Activated CD4-positive, alpha-beta memory T cell treated with anti-CD3 and anti-CD28 coated beads, Interleukin-2, amount 10 ng/mL, durations not matched to agents 7 days and 5 days (primary cell): ENCODE measurements around the gene KRTAP10-2. TPM values are rescaled to one million over a fixed set of nuclear protein-coding genes. Genes with fewer than 3 reads are reported as not detected.

ENCODE experiments used
- CTCF ChIA-PET: fragments of 350-600 bp; sonication (Branson Sonifier 250); formaldehyde crosslinking; loops from one replicate; lab custom pipeline; 2021; ENCODE audit warnings: antibody characterized with exemption, inconsistent platforms; lab: Charles Lee
- POLR2A ChIA-PET: fragments of 350-600 bp; sonication (Branson Sonifier 250); formaldehyde crosslinking; loops from one replicate; lab custom pipeline; 2021; ENCODE audit warnings: antibody characterized with exemption; lab: Charles Lee
- DNase-seq: peaks from one replicate; pipeline ENCODE4 v3.0.0-alpha.2; 2020
- H3K27ac Mint-ChIP-seq: one replicate; pipeline ENCODE4 v1.8.0; 2021; ENCODE audit warnings: mild to moderate bottlenecking, mixed read lengths
- H3K27me3 Mint-ChIP-seq: one replicate; pipeline ENCODE4 v1.8.0; 2021; ENCODE audit warnings: mixed read lengths
- H3K36me3 Mint-ChIP-seq: one replicate; pipeline ENCODE4 v1.8.0; 2021; ENCODE audit warnings: low read depth, mixed read lengths
- H3K4me1 Mint-ChIP-seq: one replicate; pipeline ENCODE4 v1.8.0; 2021; ENCODE audit warnings: mixed read lengths
- H3K4me3 Mint-ChIP-seq: one replicate; pipeline ENCODE4 v1.8.0; 2021; ENCODE audit warnings: mild to moderate bottlenecking, mixed read lengths
- H3K9me3 Mint-ChIP-seq: one replicate; pipeline ENCODE4 v1.8.0; 2021; ENCODE audit warnings: mixed read lengths
- total RNA-seq, 2 experiments: library from RNA; stranded (reverse); gene quantifications; one replicate each; pipeline ENCODE4 v1.2.3, GENCODE V29; 2021

The KRTAP10-2 gene
- total RNA-seq, 2 experiments from 2014 or later = not detected

DNA sequence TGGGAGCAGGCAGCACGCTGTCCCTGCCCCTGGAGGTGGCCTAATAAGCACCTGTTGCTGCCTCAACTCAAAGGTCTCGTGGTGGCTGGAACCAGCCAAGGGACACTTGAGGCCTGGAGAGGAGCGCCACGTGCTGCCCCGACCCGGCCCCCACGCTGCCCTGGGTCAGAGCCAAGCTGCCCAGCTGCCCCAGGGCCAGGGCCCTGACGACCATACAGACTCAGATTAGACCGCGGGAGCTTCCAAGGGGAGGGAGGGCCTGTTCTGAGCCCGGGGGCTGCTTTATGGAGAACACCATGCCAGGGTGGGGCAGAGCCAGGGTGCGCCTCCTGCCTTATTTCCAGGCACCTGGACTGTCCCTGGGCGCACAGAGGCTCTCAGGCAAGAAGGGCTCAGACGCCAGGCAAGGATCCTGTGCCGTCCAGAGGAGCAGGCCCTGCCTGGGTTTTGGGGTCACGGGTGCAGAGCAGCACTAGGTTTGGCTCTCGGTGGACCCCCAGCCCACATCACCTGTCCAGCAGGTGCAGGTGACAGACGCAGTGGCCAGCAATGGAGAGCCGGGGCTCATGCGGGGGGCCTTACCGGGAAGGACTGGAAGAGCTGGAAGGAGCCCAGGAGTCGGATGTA, 29.9 kb downstream of the KRTAP10-2 start:
- Mint-ChIP-seq H3K4me3 (no peak overlapping the region), H3K27me3 (no peaks in the 10 kb centered on the region), H3K9me3 (no peaks in the 10 kb centered on the region), H3K4me1 (no peaks in the 10 kb centered on the region), H3K27ac (no peak overlapping the region), H3K36me3 (no peaks in the 10 kb centered on the region)
- DNase-seq = no peak
- ChIA-PET CTCF (no interaction called here), POLR2A (no interaction called here)

DNA sequence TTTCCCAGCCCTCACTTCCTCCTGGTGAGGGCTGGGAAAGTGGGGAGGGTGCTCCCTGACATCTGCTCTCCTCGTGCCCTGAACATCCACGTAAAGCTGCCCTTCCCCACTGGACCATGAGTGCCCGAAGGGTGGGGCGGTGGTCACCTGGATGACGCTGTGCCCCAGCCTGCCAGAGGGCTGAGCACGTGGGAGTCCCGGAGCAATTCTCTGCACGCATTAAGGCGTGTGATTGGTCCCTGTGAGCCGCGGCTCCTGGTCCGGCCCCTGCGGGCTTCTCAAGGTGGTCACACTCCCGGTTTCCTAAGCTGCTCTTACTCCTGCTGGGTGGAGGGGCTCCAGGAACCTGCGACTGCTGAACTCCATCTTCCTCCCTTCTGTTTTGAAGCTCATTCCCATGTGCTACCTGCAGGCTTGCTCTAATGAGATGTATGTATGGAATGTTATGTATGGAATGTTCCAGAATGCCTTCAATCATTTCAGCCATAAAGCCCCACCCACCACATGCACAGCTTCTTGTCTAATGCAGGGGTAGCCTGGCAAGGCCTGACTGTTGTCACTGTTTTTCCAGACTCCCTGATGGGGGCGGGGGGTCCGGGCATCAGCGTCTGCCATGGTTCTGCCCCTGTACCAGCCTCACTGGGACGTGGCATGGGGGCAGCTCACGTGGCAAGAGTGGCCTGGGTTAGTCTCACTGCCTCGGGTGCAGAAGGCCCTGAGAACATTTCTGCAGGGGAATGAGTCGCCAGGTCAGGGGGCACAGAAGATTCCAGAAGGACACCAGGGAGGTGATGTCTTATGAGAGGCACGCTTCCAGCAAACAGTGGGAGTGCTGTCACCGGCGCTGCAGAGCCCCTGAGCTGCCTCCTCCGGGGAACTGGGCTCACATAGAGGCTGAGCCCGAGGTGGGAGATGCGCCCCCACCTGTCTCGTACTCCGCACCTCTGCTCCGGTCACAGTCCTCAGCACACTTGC, 30.7 kb downstream of the KRTAP10-2 start:
- ChIA-PET CTCF (no interaction called here), POLR2A (no interaction called here)
- Mint-ChIP-seq H3K36me3 (no peaks in the 10 kb centered on the region), H3K27ac (no peak overlapping the region), H3K4me1 (no peaks in the 10 kb centered on the region), H3K27me3 (no peaks in the 10 kb centered on the region), H3K9me3 (no peaks in the 10 kb centered on the region), H3K4me3 (no peak overlapping the region)
- DNase-seq = no peak

DNA sequence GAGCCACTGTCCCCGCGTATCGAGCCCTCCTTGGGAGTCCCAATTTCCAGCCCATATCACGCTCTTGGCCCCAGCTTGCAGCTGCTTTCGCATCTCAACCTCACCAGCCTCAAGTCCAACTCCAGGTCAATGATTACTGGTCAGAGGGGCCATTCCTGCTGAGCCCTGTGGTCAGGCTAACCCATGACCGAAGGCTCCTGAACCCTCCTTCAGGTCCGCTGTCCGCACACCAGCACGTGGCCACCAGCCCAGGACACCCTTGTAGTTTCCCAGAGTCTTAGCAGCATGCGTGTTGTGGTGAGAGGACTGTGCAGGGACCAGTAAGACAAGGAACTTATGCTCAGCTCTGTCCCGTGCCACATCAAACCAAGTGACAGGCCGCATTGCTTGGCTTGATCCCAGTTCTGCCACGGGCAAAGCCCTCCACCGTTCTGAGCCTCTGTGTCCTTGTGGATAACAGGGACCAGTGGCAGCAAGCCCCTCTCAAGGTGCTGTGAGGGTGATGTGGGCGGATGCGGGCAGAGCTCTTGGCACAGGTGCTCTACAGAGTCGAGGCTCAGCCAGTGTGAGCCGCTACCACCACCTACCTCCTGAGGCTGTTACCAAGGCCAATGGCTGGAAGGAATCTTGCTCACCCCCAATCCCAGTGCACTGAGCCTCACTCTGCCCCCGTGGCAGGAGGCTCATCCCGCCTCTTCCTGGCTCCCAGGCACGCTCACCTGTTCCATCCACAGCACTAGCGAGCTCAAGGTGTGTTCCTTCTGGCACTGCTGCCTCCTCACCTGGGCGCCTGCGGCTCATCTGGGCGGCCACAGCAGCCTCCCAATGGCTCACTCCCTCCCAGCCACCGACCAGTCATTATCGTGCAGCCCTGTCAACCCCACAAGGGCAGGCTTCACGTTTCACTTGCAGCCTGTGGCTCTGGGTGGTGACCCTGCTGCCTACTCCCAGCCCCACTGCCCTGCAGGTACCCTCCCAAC, 31.7 kb downstream of the KRTAP10-2 start:
- H3K36me3 Mint-ChIP-seq = no peaks in the 10 kb centered on the region
- H3K27ac Mint-ChIP-seq = no peak overlapping the region
- no peaks in the 10 kb centered on the region for H3K27me3 Mint-ChIP-seq
- ChIA-PET POLR2A (no interaction called here), CTCF (no interaction called here)
- no peaks in the 10 kb centered on the region for H3K9me3 Mint-ChIP-seq
- no peak for DNase-seq
- H3K4me1 Mint-ChIP-seq = no peaks in the 10 kb centered on the region
- no peak overlapping the region for H3K4me3 Mint-ChIP-seq

DNA sequence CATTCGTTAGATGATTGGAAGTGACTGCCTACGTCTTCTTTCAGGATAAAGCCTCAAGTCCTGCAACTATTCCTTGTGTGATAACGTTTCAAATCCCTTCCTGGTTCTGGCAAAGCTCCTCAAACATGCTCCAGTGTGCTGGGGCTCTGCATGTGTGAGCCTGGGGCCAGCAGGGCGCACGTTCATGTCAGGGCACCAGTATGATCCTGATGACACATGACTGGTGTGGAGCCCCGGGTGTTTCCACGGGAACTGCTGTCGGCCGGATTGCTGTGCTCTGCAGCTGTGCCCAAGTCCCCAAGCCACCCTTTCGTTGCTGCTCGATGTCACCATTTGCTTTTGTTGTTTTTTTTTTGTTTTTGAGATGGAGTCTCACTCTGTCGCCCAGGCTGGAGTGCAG, 32.6 kb downstream of the KRTAP10-2 start:
- Mint-ChIP-seq H3K4me1 (no peaks in the 10 kb centered on the region), H3K36me3 (no peaks in the 10 kb centered on the region), H3K9me3 (no peaks in the 10 kb centered on the region), H3K27me3 (no peaks in the 10 kb centered on the region), H3K27ac (no peak overlapping the region), H3K4me3 (no peak overlapping the region)
- ChIA-PET POLR2A (no interaction called here), CTCF (interaction anchor here (1.1 kb wide), 1 partner anchor 275 kb away, joined by 3 read pairs; no protein-coding TSS in a partner anchor)
- no peak for DNase-seq

DNA sequence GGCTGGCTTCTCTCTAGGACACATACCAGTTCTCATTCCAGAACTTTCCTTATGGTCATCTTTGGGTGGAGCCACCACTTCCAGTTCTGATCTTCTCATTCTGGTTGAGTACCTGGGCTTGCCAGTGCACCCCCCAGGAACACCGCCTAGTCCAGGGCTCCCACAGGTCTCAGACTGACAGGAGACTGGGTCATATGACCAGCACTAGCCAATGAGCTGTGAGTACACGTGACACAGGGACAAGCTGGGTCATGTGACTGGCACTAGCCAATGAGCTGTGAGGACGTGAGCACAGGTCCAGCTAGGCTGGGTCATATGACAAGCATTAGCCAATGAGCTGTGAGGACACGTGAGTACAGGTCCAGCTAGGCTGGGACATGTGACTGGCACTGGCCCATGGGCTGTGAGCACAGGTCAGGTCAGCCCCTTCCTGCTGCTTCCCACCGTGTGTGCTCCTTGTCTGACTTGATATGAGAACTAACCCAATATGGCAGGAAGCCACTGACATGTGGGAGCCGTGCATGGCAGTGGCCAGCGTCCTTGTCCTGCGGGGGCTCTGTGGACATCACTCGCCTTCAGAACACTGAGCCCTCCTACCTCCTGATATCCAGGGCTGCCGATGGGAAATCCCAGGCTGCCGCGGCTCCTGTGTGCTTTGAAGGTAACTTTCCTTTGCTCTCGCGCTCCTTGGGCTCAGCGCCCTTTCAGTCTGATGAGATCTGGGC, 34.0 kb downstream of the KRTAP10-2 start:
- CTCF ChIA-PET = interaction anchor here (1.1 kb wide), 1 partner anchor 276 kb away, joined by 3 read pairs; no protein-coding TSS in a partner anchor
- no peaks in the 10 kb centered on the region for H3K36me3 Mint-ChIP-seq
- no peaks in the 10 kb centered on the region for H3K27me3 Mint-ChIP-seq
- H3K4me3 Mint-ChIP-seq = no peak overlapping the region
- no peaks in the 10 kb centered on the region for H3K9me3 Mint-ChIP-seq
- DNase-seq = no peak
- no peaks in the 10 kb centered on the region for H3K4me1 Mint-ChIP-seq
- POLR2A ChIA-PET = no interaction called here
- H3K27ac Mint-ChIP-seq = no peak overlapping the region

DNA sequence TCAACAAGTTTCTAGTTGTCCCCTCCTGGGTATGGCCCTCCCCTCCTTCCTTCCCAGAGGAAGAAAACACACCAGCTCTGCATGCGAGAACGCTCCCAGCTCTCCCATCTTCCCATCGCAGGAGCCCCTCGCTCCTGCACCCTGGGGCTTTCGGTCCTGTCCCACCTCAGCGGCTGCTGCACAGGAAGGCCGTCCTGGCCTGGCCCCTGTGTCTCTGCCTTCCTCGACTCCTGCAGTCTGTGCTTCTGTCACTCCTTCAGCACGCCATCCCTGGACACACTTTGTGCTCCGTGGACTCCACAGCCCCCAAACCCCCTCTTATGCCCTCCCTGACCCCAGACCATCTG, 34.5 kb downstream of the KRTAP10-2 start:
- Mint-ChIP-seq H3K9me3 (no peaks in the 10 kb centered on the region), H3K4me3 (no peak overlapping the region), H3K27ac (no peak overlapping the region), H3K27me3 (no peaks in the 10 kb centered on the region), H3K4me1 (no peaks in the 10 kb centered on the region), H3K36me3 (no peaks in the 10 kb centered on the region)
- ChIA-PET CTCF (no interaction called here), POLR2A (no interaction called here)
- no peak for DNase-seq

DNA sequence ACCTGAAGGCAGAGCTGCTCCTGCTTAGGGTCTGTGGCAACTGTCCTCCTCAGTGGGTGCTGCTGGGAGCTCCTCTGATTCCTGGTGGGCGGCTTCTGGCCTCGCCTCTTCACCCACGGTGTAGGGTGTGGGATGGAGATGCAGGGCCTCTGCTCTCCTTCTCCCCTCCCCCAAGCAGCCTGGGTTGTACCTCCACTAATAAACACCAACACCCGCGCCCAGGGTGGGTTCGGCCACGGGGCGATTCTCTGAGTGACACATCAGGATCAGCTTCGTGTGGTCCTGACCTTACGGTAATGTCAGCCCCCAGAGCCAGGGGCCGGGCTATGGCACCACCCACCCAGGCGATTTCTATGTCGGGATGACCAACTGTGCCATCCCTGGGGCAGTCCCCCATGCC, 35.0 kb downstream of the KRTAP10-2 start:
- no peaks in the 10 kb centered on the region for H3K4me1 Mint-ChIP-seq
- H3K9me3 Mint-ChIP-seq = no peaks in the 10 kb centered on the region
- POLR2A ChIA-PET = no interaction called here
- DNase-seq = no peak
- H3K4me3 Mint-ChIP-seq = no peak overlapping the region
- H3K27me3 Mint-ChIP-seq = no peaks in the 10 kb centered on the region
- H3K27ac Mint-ChIP-seq = no peak overlapping the region
- CTCF ChIA-PET = no interaction called here
- no peaks in the 10 kb centered on the region for H3K36me3 Mint-ChIP-seq

DNA sequence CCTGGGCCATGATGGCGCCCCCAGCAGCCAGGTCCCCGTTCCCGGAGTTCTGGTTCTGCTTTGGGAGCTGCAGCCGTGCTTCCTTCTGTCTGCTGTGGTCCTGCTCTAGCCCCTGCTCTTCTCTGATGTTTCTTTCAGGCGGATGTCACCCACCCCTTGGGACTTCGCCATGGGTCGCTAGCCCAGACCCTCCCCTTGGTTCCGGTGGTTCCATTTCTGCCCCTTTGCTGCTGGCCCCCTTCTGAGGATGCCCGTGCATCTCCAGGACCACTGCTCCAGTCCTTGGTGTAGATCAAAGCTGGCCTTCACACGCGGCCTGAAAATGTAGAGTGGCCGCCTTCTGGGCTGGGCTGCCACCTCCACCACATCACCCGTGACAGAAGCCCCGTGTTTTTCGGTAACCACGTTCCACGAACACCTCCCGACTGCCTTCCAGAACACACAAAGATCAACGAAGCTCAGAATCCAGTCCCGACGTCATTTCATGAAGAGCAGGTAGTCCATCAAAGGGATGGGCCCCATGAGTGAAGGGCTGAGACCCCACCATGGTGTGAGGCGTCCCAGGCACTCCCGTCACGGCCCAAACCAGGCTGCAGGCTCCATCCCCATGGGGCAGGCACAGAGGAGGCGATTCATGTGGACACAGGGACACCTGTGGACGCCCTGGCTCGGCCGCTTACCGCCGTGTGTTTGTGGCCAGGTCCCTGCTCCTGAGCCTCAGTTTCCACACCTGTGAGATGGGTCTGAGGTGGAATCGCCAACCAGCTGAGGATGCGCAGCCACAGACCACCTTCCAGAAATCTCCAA, 35.7 kb downstream of the KRTAP10-2 start:
- DNase-seq = no peak
- H3K27me3 Mint-ChIP-seq = no peaks in the 10 kb centered on the region
- no peaks in the 10 kb centered on the region for H3K36me3 Mint-ChIP-seq
- peaks cover 3% of the 10 kb centered on the region for H3K4me1 Mint-ChIP-seq
- no peak overlapping the region for H3K4me3 Mint-ChIP-seq
- ChIA-PET POLR2A (no interaction called here), CTCF (interaction anchor here (2.0 kb wide), 1 partner anchor 278 kb away, joined by 10 read pairs; no protein-coding TSS in a partner anchor)
- no peaks in the 10 kb centered on the region for H3K9me3 Mint-ChIP-seq
- no peak overlapping the region for H3K27ac Mint-ChIP-seq

DNA sequence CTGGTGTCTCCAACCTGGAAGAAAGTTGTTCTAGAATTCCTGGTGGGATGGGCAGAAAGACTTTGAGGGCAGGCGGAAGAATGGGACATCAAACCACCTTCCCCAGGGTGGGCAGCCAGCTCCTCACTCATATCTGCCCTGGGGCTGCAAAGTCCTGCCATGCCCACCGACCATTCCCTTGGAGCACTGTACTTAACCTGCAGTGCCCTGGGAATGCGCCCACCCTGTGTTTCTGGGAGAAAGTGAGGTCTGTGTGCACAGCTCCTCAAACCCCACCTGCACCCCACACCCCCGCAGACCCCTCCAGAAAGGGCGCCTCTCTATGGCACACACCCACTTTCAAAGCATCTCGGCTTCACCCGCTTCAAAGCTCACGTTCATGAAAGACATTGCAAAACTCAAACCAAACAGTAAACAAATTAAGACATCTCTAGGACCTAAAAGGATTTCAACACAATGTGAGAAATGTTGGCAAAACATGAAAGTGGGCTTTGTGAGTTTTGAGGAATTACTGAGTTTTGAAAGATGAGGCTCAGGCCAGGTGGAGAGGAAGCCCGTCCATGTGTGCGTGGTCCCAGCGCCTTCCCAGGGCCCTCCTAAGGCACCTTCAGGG, 36.5 kb downstream of the KRTAP10-2 start:
- Mint-ChIP-seq H3K4me3 (no peak overlapping the region), H3K4me1 (peaks cover 6% of the 10 kb centered on the region), H3K27me3 (no peaks in the 10 kb centered on the region), H3K9me3 (no peaks in the 10 kb centered on the region), H3K36me3 (no peaks in the 10 kb centered on the region), H3K27ac (no peak overlapping the region)
- ChIA-PET CTCF (interaction anchor here (2.0 kb wide), 1 partner anchor 279 kb away, joined by 10 read pairs; no protein-coding TSS in a partner anchor), POLR2A (no interaction called here)
- DNase-seq = no peak

DNA sequence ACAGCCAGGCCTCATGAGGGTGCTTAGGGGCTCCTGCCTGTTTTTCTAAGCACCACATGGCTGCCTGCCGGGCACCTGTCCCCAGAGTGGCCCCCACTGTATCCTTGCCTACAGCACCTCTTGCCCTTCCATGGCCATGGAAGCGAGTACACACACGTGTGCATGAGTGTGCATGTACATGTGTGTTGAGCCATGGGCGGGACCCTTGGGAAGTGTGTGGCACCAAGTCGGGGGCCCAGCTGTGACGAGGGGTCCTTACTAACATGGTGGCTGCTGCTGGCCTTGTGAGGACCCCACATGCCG, 37.1 kb downstream of the KRTAP10-2 start:
- no peak for DNase-seq
- Mint-ChIP-seq H3K4me1 (peaks cover 6% of the 10 kb centered on the region), H3K4me3 (no peak overlapping the region), H3K27ac (no peak overlapping the region), H3K9me3 (no peaks in the 10 kb centered on the region), H3K36me3 (no peaks in the 10 kb centered on the region), H3K27me3 (no peaks in the 10 kb centered on the region)
- ChIA-PET POLR2A (no interaction called here), CTCF (interaction anchor here (2.0 kb wide), 1 partner anchor 280 kb away, joined by 10 read pairs; no protein-coding TSS in a partner anchor)

DNA sequence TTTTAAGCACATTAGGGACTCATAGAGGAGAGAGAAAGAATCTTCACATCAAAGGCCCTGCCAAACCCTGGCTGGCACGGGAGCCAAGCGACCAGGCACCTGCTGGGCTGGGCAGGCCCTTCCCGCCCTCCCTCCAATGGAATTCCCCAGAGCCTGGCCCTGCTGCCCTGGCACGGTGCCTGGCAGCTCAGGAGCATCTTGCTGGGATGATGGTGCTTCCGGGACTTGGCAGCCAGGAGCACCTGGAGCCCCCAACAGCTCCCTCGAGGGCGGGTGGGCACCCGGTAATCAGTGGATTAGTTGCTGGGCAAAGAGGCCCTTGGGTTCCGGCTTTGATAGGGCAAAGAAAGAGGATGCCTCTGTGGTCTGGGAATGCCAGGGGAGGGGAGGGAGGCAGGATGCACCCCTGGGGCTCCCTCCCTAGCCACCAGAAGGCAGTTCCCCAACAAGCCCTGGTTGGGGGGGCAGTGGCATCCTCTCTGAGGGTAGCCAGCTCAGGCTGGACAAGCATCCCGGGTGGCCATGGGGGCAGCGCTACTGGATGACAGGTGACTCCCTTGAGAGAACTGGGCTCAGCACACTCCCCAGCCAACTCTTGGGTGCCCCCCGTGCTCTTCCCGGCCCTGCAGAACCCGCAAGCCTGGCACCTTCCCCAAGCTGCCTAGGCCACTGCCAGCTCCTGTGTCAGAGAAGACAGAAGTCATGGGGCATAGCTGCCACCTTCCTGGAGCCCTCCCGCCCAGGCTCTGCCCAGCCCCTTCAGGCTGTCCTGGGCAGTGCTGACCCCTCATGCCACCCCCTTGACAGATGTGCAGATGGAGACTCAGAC, 37.7 kb downstream of the KRTAP10-2 start:
- no peaks in the 10 kb centered on the region for H3K27me3 Mint-ChIP-seq
- ChIA-PET POLR2A (interaction anchor here (1.2 kb wide), 1 partner anchor 226 kb away, joined by 3 read pairs; no protein-coding TSS in a partner anchor), CTCF (interaction anchor here (2.0 kb wide), 1 partner anchor 280 kb away, joined by 10 read pairs; no protein-coding TSS in a partner anchor)
- H3K27ac Mint-ChIP-seq = no peak overlapping the region
- H3K4me1 Mint-ChIP-seq = peaks cover 6% of the 10 kb centered on the region
- H3K4me3 Mint-ChIP-seq = no peak overlapping the region
- no peak for DNase-seq
- no peaks in the 10 kb centered on the region for H3K36me3 Mint-ChIP-seq
- no peaks in the 10 kb centered on the region for H3K9me3 Mint-ChIP-seq
